SJCRH30 (cell line): ENCODE data around the gene HAT1. TPM values are rescaled to one million over a fixed set of nuclear protein-coding genes. Genes with fewer than 3 reads are reported as not detected.
A peak's percentile ranks its signal among the peaks of the same experiment; 100 is the strongest.

Experiments used
- DNase-seq, 2 experiments: peaks; one replicate each; pipeline ENCODE4 v3.0.0-alpha.2; 2015 to 2020
- H3K27ac ChIP-seq: fragments of 250-450 bp; sonication (Bioruptor Pico); 2 replicates; pipeline ENCODE4 v1.5.1; 2020; ENCODE audit warnings: mild to moderate bottlenecking, moderate library complexity
- H3K27me3 ChIP-seq: fragments of 250-450 bp; sonication (Bioruptor Pico); 2 replicates; pipeline ENCODE4 v1.5.1; 2020; ENCODE audit warnings: mild to moderate bottlenecking, moderate library complexity
- H3K36me3 ChIP-seq: fragments of 250-450 bp; sonication (Bioruptor Pico); 2 replicates; pipeline ENCODE4 v1.5.1; 2020; ENCODE audit warnings: mild to moderate bottlenecking, moderate library complexity
- H3K4me1 ChIP-seq: fragments of 250-450 bp; sonication (Bioruptor Pico); 2 replicates; pipeline ENCODE4 v1.5.1; 2020; ENCODE audit warnings: mild to moderate bottlenecking, moderate library complexity
- H3K4me3 ChIP-seq: fragments of 250-450 bp; sonication (Bioruptor Pico); 2 replicates; pipeline ENCODE4 v1.5.1; 2020; ENCODE audit warnings: mild to moderate bottlenecking, moderate library complexity
- H3K9me3 ChIP-seq: fragments of 250-450 bp; sonication (Bioruptor Pico); replicated peaks from 2 replicates; pipeline ENCODE4 v1.5.1; 2020; ENCODE audit warnings: mild to moderate bottlenecking, moderate library complexity
- total RNA-seq: library from RNA; depleted of rRNA; stranded (reverse); fragments of >200 nt; shearing (Covaris generic); gene quantifications from 2 replicates; pipeline ENCODE4 v1.2.3, GENCODE V29; 2014

HAT1 gene
- total RNA-seq, 1 experiment from 2014 or later: 117 TPM

GRCh38 chr2:171941316-171941699, 19.0 kb downstream of the HAT1 start:
- H3K4me3 ChIP-seq: no peak overlapping the region
- DNase-seq: no peak

GRCh38 chr2:171943869-171944268, 21.6 kb downstream of the HAT1 start:
- Histone ChIP-seq H3K4me1 (no peaks in the 10 kb centered on the region), H3K27me3 (no peaks in the 10 kb centered on the region)

More at GRCh38 chr2:171941316-171941699, 19.0 kb downstream of the HAT1 start:
- Histone ChIP-seq H3K4me1 (no peaks in the 10 kb centered on the region), H3K27me3 (no peaks in the 10 kb centered on the region), H3K27ac (no peak overlapping the region), H3K36me3 (peaks cover 11% of the 10 kb centered on the region), H3K9me3 (no peaks in the 10 kb centered on the region; the same call in 1 of the 2 replicates)

GRCh38 chr2:171952276-171952675, 30.0 kb downstream of the HAT1 start:
- H3K36me3 ChIP-seq: peaks cover 23% of the 10 kb centered on the region
- no peaks in the 10 kb centered on the region for H3K27me3 ChIP-seq
- no peak overlapping the region for H3K4me3 ChIP-seq
- DNase-seq: no peak
- peaks cover 7% of the 10 kb centered on the region for H3K4me1 ChIP-seq
- H3K9me3 ChIP-seq: no peaks in the 10 kb centered on the region
- no peak overlapping the region for H3K27ac ChIP-seq

More at GRCh38 chr2:171943869-171944268, 21.6 kb downstream of the HAT1 start:
- Histone ChIP-seq H3K4me3 (no peak overlapping the region), H3K27ac (no peak overlapping the region), H3K9me3 (no peaks in the 10 kb centered on the region; the same call in 1 of the 2 replicates), H3K36me3 (peaks cover 16% of the 10 kb centered on the region)
- no peak for DNase-seq

- DNase-seq: no peak
- H3K36me3 ChIP-seq: peaks cover 23% of the 10 kb centered on the region
- no peaks in the 10 kb centered on the region for H3K27me3 ChIP-seq
- no peaks in the 10 kb centered on the region for H3K9me3 ChIP-seq
- H3K27ac ChIP-seq: no peak overlapping the region
- H3K4me1 ChIP-seq: peaks cover 7% of the 10 kb centered on the region
- no peak overlapping the region for H3K4me3 ChIP-seq
Observed at GRCh38 chr2:171952748-171953147, 30.5 kb downstream of the HAT1 start.

GRCh38 chr2:171956135-171956825, 34.0 kb downstream of the HAT1 start:
- no peak overlapping the region for H3K27ac ChIP-seq
- no peak for DNase-seq

GRCh38 chr2:171957061-171957460, 34.8 kb downstream of the HAT1 start:
- peaks cover 31% of the 10 kb centered on the region for H3K36me3 ChIP-seq
- peak in 1 of 2 experiments; percentile 17 for DNase-seq
- peaks cover 7% of the 10 kb centered on the region for H3K4me1 ChIP-seq
- H3K4me3 ChIP-seq: no peak overlapping the region
- no peaks in the 10 kb centered on the region for H3K27me3 ChIP-seq
- no peak overlapping the region for H3K27ac ChIP-seq
- no peaks in the 10 kb centered on the region for H3K9me3 ChIP-seq

More at GRCh38 chr2:171956135-171956825, 34.0 kb downstream of the HAT1 start:
- Histone ChIP-seq H3K4me1 (peaks cover 7% of the 10 kb centered on the region), H3K27me3 (no peaks in the 10 kb centered on the region), H3K36me3 (peaks cover 29% of the 10 kb centered on the region), H3K9me3 (no peaks in the 10 kb centered on the region), H3K4me3 (no peak overlapping the region)

GRCh38 chr2:171958475-171958874, 36.2 kb downstream of the HAT1 start:
- H3K9me3 ChIP-seq: no peaks in the 10 kb centered on the region
- no peaks in the 10 kb centered on the region for H3K27me3 ChIP-seq
- DNase-seq: no peak
- H3K4me1 ChIP-seq: peaks cover 7% of the 10 kb centered on the region
- H3K4me3 ChIP-seq: no peak overlapping the region
- no peak overlapping the region for H3K27ac ChIP-seq
- peaks cover 26% of the 10 kb centered on the region for H3K36me3 ChIP-seq

- H3K36me3 ChIP-seq: peaks cover 22% of the 10 kb centered on the region
- H3K27me3 ChIP-seq: no peaks in the 10 kb centered on the region
- DNase-seq: no peak
- no peak overlapping the region for H3K4me3 ChIP-seq
- H3K27ac ChIP-seq: no peak overlapping the region
- H3K4me1 ChIP-seq: peaks cover under 1% of the 10 kb centered on the region; the same call in 1 of the 2 replicates
- H3K9me3 ChIP-seq: no peaks in the 10 kb centered on the region
Observed at GRCh38 chr2:171959998-171960397, 37.7 kb downstream of the HAT1 start.

GRCh38 chr2:171960570-171960969, 38.3 kb downstream of the HAT1 start:
- no peaks in the 10 kb centered on the region for H3K27me3 ChIP-seq
- peaks cover 17% of the 10 kb centered on the region for H3K36me3 ChIP-seq
- H3K4me3 ChIP-seq: no peak overlapping the region
- no peak for DNase-seq
- no peaks in the 10 kb centered on the region for H3K4me1 ChIP-seq
- H3K9me3 ChIP-seq: no peaks in the 10 kb centered on the region
- H3K27ac ChIP-seq: no peak overlapping the region

GRCh38 chr2:171963198-171963597, 40.9 kb downstream of the HAT1 start:
- H3K9me3 ChIP-seq: no peaks in the 10 kb centered on the region
- DNase-seq: no peak
- peaks cover 29% of the 10 kb centered on the region for H3K36me3 ChIP-seq
- no peak overlapping the region for H3K4me3 ChIP-seq
- H3K27ac ChIP-seq: no peak overlapping the region
- no peaks in the 10 kb centered on the region for H3K27me3 ChIP-seq
- H3K4me1 ChIP-seq: no peaks in the 10 kb centered on the region

- DNase-seq: no peak
- no peaks in the 10 kb centered on the region for H3K9me3 ChIP-seq
- H3K27me3 ChIP-seq: no peaks in the 10 kb centered on the region
- H3K4me1 ChIP-seq: no peaks in the 10 kb centered on the region
- H3K4me3 ChIP-seq: no peak overlapping the region
- H3K36me3 ChIP-seq: peaks cover 35% of the 10 kb centered on the region
- no peak overlapping the region for H3K27ac ChIP-seq
Observed at GRCh38 chr2:171964308-171964707, 42.0 kb downstream of the HAT1 start.

GRCh38 chr2:171965238-171965637, 43.0 kb downstream of the HAT1 start:
- H3K9me3 ChIP-seq: no peaks in the 10 kb centered on the region
- H3K36me3 ChIP-seq: peaks cover 35% of the 10 kb centered on the region
- no peak overlapping the region for H3K27ac ChIP-seq
- no peak overlapping the region for H3K4me3 ChIP-seq
- H3K27me3 ChIP-seq: no peaks in the 10 kb centered on the region
- no peak for DNase-seq
- no peaks in the 10 kb centered on the region for H3K4me1 ChIP-seq

- H3K27me3 ChIP-seq: no peaks in the 10 kb centered on the region
- H3K9me3 ChIP-seq: no peaks in the 10 kb centered on the region
- H3K4me1 ChIP-seq: no peaks in the 10 kb centered on the region
- no peak overlapping the region for H3K27ac ChIP-seq
- peaks cover 33% of the 10 kb centered on the region for H3K36me3 ChIP-seq
- DNase-seq: no peak
- H3K4me3 ChIP-seq: no peak overlapping the region
Observed at GRCh38 chr2:171965661-171966060, 43.4 kb downstream of the HAT1 start.

GRCh38 chr2:171966235-171966634, 44.0 kb downstream of the HAT1 start:
- DNase-seq: no peak
- no peaks in the 10 kb centered on the region for H3K4me1 ChIP-seq
- no peaks in the 10 kb centered on the region for H3K9me3 ChIP-seq
- H3K36me3 ChIP-seq: peaks cover 33% of the 10 kb centered on the region
- no peaks in the 10 kb centered on the region for H3K27me3 ChIP-seq
- H3K4me3 ChIP-seq: no peak overlapping the region
- H3K27ac ChIP-seq: no peak overlapping the region

- Histone ChIP-seq H3K36me3 (peaks cover 37% of the 10 kb centered on the region), H3K27ac (no peak overlapping the region), H3K27me3 (no peaks in the 10 kb centered on the region), H3K4me3 (no peak overlapping the region), H3K4me1 (no peaks in the 10 kb centered on the region), H3K9me3 (no peaks in the 10 kb centered on the region)
- no peak for DNase-seq
Observed at GRCh38 chr2:171966688-171967087, 44.4 kb downstream of the HAT1 start.

- Histone ChIP-seq H3K4me3 (no peak overlapping the region), H3K9me3 (no peaks in the 10 kb centered on the region), H3K27me3 (no peaks in the 10 kb centered on the region), H3K27ac (no peak overlapping the region), H3K4me1 (no peaks in the 10 kb centered on the region), H3K36me3 (peaks cover 34% of the 10 kb centered on the region)
- DNase-seq: no peak
Observed at GRCh38 chr2:171968509-171968908, 46.2 kb downstream of the HAT1 start.
